NCI-H2196 treated with DMSO at 0.1 percent for 48 hours (cell line): Measurements from ENCODE around the gene COX4I1.

Experiments used
- DNase-seq: peaks from one replicate; lab custom pipeline; 2025; ENCODE audit not compliant: unreplicated experiment; lab: John Stamatoyannopoulos, UW

Gene COX4I1

GRCh38 chr16:85838381-85838780 is 38.9 kb downstream of the COX4I1 start:
- DNase-seq: no peak

- DNase-seq: no peak
Observed at GRCh38 chr16:85838876-85839585, 39.5 kb downstream of the COX4I1 start.

- DNase-seq: no peak
Observed at GRCh38 chr16:85839681-85840240, 40.3 kb downstream of the COX4I1 start.

GRCh38 chr16:85840395-85840794 is 40.9 kb downstream of the COX4I1 start:
- no peak for DNase-seq

GRCh38 chr16:85840801-85841200 is 41.3 kb downstream of the COX4I1 start:
- no peak for DNase-seq

- no peak for DNase-seq
Observed at GRCh38 chr16:85842435-85842834, 42.9 kb downstream of the COX4I1 start.

GRCh38 chr16:85842848-85843247 is 43.4 kb downstream of the COX4I1 start:
- DNase-seq: no peak

GRCh38 chr16:85843471-85844168 is 44.1 kb downstream of the COX4I1 start:
- no peak for DNase-seq

GRCh38 chr16:85844169-85844481 is 44.6 kb downstream of the COX4I1 start:
- DNase-seq: no peak

- DNase-seq: no peak
Observed at GRCh38 chr16:85844786-85845185, 45.3 kb downstream of the COX4I1 start.

GRCh38 chr16:85845266-85845665 is 45.8 kb downstream of the COX4I1 start:
- no peak for DNase-seq

- no peak for DNase-seq
Observed at GRCh38 chr16:85846461-85846860, 47.0 kb downstream of the COX4I1 start.

GRCh38 chr16:85847036-85847435 is 47.5 kb downstream of the COX4I1 start:
- no peak for DNase-seq

- DNase-seq: no peak
Observed at GRCh38 chr16:85847681-85848601, 48.4 kb downstream of the COX4I1 start.

- DNase-seq: no peak
Observed at GRCh38 chr16:85848986-85849385, 49.5 kb downstream of the COX4I1 start.

- DNase-seq: no peak
Observed at GRCh38 chr16:85849388-85849787, 49.9 kb downstream of the COX4I1 start.

- DNase-seq: no peak
Observed at GRCh38 chr16:85850344-85850880, 50.9 kb downstream of the COX4I1 start.

GRCh38 chr16:85851034-85851785 is 51.7 kb downstream of the COX4I1 start:
- DNase-seq: no peak

- no peak for DNase-seq
Observed at GRCh38 chr16:85853547-85854545, 54.4 kb downstream of the COX4I1 start.
